ENCODE measurements around the gene YBX3. TPM values are rescaled to one million over a fixed set of nuclear protein-coding genes. Genes with fewer than 3 reads are reported as not detected.

YBX3 gene
- total RNA-seq, 2 experiments from 2014 or later, result 35.9 to 37.4 TPM

DNA sequence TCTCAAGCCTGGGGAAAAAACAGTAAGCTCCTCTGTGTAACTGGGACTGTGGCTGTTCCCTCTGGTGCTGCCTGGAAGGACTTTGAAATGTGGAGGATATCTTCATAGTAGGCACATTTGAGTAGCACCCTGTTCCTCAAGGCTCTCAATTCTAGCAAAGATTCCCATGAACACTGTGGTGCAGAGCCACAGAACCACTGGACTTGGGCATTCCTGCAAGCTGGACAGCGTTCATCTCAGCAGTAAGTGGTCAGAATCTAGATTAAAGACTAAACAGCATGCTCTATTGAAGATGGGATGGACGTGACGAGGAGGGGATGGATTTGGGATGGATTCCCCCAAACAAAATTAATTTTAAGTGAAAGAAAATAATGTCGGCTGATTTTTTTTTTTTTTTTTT is 9.4 kb upstream of the YBX3 start:
- H3K4me1 Mint-ChIP-seq (ENCODE audit: low read depth), result no peaks in the 10 kb centered on the region
- POLR2A ChIA-PET, result interaction anchor here (1.0 kb wide), 1 partner anchor 9 kb away, joined by 3 read pairs; the partner anchor contains the start of gene YBX3
- no peak overlapping the region for H3K27ac Mint-ChIP-seq
- H3K9me3 ChIP-seq (ENCODE audit: control insufficient read depth in 1 of 2, insufficient read depth in 1 of 2, low read length in 2 of 2), result no peaks in the 10 kb centered on the region
- TF ChIP-seq, protein P1, sequence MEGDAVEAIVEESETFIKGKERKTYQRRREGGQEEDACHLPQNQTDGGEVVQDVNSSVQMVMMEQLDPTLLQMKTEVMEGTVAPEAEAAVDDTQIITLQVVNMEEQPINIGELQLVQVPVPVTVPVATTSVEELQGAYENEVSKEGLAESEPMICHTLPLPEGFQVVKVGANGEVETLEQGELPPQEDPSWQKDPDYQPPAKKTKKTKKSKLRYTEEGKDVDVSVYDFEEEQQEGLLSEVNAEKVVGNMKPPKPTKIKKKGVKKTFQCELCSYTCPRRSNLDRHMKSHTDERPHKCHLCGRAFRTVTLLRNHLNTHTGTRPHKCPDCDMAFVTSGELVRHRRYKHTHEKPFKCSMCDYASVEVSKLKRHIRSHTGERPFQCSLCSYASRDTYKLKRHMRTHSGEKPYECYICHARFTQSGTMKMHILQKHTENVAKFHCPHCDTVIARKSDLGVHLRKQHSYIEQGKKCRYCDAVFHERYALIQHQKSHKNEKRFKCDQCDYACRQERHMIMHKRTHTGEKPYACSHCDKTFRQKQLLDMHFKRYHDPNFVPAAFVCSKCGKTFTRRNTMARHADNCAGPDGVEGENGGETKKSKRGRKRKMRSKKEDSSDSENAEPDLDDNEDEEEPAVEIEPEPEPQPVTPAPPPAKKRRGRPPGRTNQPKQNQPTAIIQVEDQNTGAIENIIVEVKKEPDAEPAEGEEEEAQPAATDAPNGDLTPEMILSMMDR (IDR thresholded peaks at IDR 0.05), result no peak
- H3K27me3 ChIP-seq (ENCODE audit: control insufficient read depth in 1 of 2, insufficient read depth in 2 of 2, low read length in 2 of 2), result peaks cover 2 to 4% of the 10 kb centered on the region in 2 experiments
- H3K4me3 Mint-ChIP-seq, result no peak overlapping the region
- no peak overlapping the region for H3K27ac ChIP-seq (ENCODE audit: low read depth in 1 of 2, low read length in 2 of 2)
- no peaks in the 10 kb centered on the region for H3K36me3 Mint-ChIP-seq (ENCODE audit: low read depth)
- CTCF ChIA-PET, result no interaction called here
- intact Hi-C loops (cut with DNase I, micrococcal nuclease), result no loop called here
- no peak overlapping the region for H3K4me3 ChIP-seq (ENCODE audit: low read length)
- no peak for ATAC-seq (ENCODE audit: poor library complexity)
- no peak for DNase-seq
- no peaks in the 10 kb centered on the region for H3K4me1 ChIP-seq (ENCODE audit: insufficient read depth, low read length)
- no peaks in the 10 kb centered on the region for H3K9me3 Mint-ChIP-seq
- H3K27me3 Mint-ChIP-seq, result peaks cover 19% of the 10 kb centered on the region
- no peaks in the 10 kb centered on the region for H3K36me3 ChIP-seq (ENCODE audit: insufficient read depth, low read length)

DNA sequence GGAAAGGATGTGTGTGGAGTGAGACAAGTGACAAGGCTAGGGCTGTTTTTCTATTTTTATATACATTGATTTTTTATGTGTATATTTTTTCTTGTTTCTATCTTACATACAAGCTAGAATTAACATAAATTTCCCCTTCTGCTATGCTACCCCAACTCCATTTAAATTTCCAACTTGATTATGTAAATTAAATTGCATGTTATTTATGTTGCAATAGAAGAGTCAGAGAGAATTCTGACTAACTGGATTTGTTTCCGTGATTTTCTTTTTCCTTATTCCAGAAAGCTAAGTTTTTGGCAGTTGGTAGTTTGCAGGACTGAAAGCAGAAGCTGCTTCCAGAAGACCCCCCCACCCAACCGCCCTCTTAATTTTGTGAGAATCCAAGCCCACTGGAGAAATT is 8.9 kb upstream of the YBX3 start:
- Histone ChIP-seq H3K27me3 (ENCODE audit: control insufficient read depth in 1 of 2, insufficient read depth in 2 of 2, low read length in 2 of 2) (peaks cover 2 to 4% of the 10 kb centered on the region in 2 experiments), H3K4me1 (ENCODE audit: insufficient read depth, low read length) (no peaks in the 10 kb centered on the region), H3K9me3 (ENCODE audit: control insufficient read depth in 1 of 2, insufficient read depth in 1 of 2, low read length in 2 of 2) (no peaks in the 10 kb centered on the region), H3K36me3 (ENCODE audit: insufficient read depth, low read length) (no peaks in the 10 kb centered on the region), H3K27ac (ENCODE audit: low read depth in 1 of 2, low read length in 2 of 2) (no peak overlapping the region), H3K4me3 (ENCODE audit: low read length) (no peak overlapping the region)
- DNase-seq (no peak), ATAC-seq (ENCODE audit: poor library complexity) (no peak)
- no peaks in the 10 kb centered on the region for H3K9me3 Mint-ChIP-seq
- H3K27ac Mint-ChIP-seq, result no peak overlapping the region
- H3K4me1 Mint-ChIP-seq (ENCODE audit: low read depth), result no peaks in the 10 kb centered on the region
- TF ChIP-seq, protein P1 (IDR thresholded peaks at IDR 0.05), result no peak
- no peaks in the 10 kb centered on the region for H3K36me3 Mint-ChIP-seq (ENCODE audit: low read depth)
- CTCF ChIA-PET, result no interaction called here
- POLR2A ChIA-PET, result interaction anchor here (1.0 kb wide), 1 partner anchor 9 kb away, joined by 3 read pairs; the partner anchor contains the start of gene YBX3
- no peak overlapping the region for H3K4me3 Mint-ChIP-seq
- intact Hi-C loops (cut with DNase I, micrococcal nuclease), result no loop called here
- H3K27me3 Mint-ChIP-seq, result peaks cover 24% of the 10 kb centered on the region

DNA sequence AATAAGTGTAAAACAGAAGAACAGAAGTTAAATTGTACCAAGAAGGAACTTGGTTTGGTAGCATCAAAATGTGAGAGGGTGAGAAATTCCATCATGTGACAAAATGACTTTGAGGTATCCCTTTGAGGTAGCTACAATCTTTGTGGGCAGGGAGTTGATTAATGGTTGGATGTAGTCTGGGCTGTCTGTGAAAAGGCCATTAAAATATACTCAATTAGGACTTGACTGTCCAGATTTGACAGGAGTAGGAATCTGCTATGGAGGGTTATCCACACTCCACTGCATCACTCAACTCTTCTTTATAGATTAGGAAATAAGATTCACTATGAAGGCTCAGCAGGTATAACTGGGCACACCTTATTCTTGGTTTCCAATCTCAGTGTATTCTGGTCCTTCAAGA is 7.4 kb upstream of the YBX3 start:
- H3K27ac Mint-ChIP-seq, result no peak overlapping the region
- H3K27ac ChIP-seq (ENCODE audit: low read depth in 1 of 2, low read length in 2 of 2), result no peak overlapping the region
- ChIA-PET CTCF (interaction anchor here (0.7 kb wide), 1 partner anchor 476 kb away, joined by 3 read pairs; no protein-coding TSS in a partner anchor), POLR2A (no interaction called here)
- H3K4me1 ChIP-seq (ENCODE audit: insufficient read depth, low read length), result no peaks in the 10 kb centered on the region
- H3K27me3 Mint-ChIP-seq, result peaks cover 35% of the 10 kb centered on the region
- no peaks in the 10 kb centered on the region for H3K36me3 ChIP-seq (ENCODE audit: insufficient read depth, low read length)
- TF ChIP-seq, protein P1 (IDR thresholded peaks at IDR 0.05), result no peak
- H3K9me3 Mint-ChIP-seq, result no peaks in the 10 kb centered on the region
- no peak for DNase-seq
- no peaks in the 10 kb centered on the region for H3K4me1 Mint-ChIP-seq (ENCODE audit: low read depth)
- no peaks in the 10 kb centered on the region for H3K36me3 Mint-ChIP-seq (ENCODE audit: low read depth)
- peaks cover under 1 to 10% of the 10 kb centered on the region in 2 experiments for H3K27me3 ChIP-seq (ENCODE audit: control insufficient read depth in 1 of 2, insufficient read depth in 2 of 2, low read length in 2 of 2)
- no peak overlapping the region for H3K4me3 Mint-ChIP-seq
- no peaks in the 10 kb centered on the region for H3K9me3 ChIP-seq (ENCODE audit: control insufficient read depth in 1 of 2, insufficient read depth in 1 of 2, low read length in 2 of 2)
- no peak overlapping the region for H3K4me3 ChIP-seq (ENCODE audit: low read length)
- ATAC-seq (ENCODE audit: poor library complexity), result no peak
- intact Hi-C loops (cut with DNase I, micrococcal nuclease), result no loop called here
